PC-3 (cell line): Measurements from ENCODE around the gene HOOK2. TPM values are rescaled to one million over a fixed set of nuclear protein-coding genes. Genes with fewer than 3 reads are reported as not detected.
A peak's percentile ranks its signal among the peaks of the same experiment; 100 is the strongest.

Source experiments
- ATAC-seq: fragments of 200-7000 bp; cut with Tn5 transposase; 2 replicates; pipeline ENCODE4 v1.9.1; 2020; ENCODE audit warnings: mild to moderate bottlenecking, moderate library complexity
- BruUV-seq: library from RNA; stranded (reverse); fragments of 400-500 nt; replicated peaks from 2 replicates; lab custom pipeline; 2021; lab: Mats Ljungman, UMichigan
- CTCF ChIA-PET: fragments of 300-600 bp; sonication (Branson Sonifier 250); formaldehyde crosslinking; loops from one replicate; lab custom pipeline; 2022; ENCODE audit warnings: antibody characterized with exemption; lab: Charles Lee
- POLR2A ChIA-PET: fragments of 300-600 bp; sonication (Branson Sonifier 250); formaldehyde crosslinking; loops from one replicate; lab custom pipeline; 2022; ENCODE audit warnings: antibody characterized with exemption; ENCODE audit not compliant: unreplicated experiment; lab: Charles Lee
- DNase-seq: peaks from one replicate; pipeline ENCODE4 v3.0.0-alpha.2; 2015
- H2AFZ ChIP-seq: fragments of 300-600 bp; sonication (generic); 2 replicates; pipeline ENCODE4 v1.6.0; 2016; ENCODE audit warnings: antibody characterized with exemption, low read length
- H3F3A ChIP-seq: fragments of 300-600 bp; sonication (generic); one replicate; pipeline ENCODE4 v1.6.0; 2017; ENCODE audit warnings: antibody characterized with exemption, low read length, control low read depth, mild to moderate bottlenecking; ENCODE audit not compliant: unreplicated experiment
- H3K27ac ChIP-seq: fragments of 300-600 bp; sonication (generic); 2 replicates; pipeline ENCODE4 v1.5.1; 2016; ENCODE audit warnings: mild to moderate bottlenecking, low read length
- H3K27me3 ChIP-seq: fragments of 300-600 bp; sonication (generic); 2 replicates; pipeline ENCODE4 v1.6.1; 2016; ENCODE audit warnings: low read length, mixed read lengths
- H3K36me3 ChIP-seq: fragments of 300-600 bp; sonication (generic); 2 replicates; pipeline ENCODE4 v1.6.1; 2016; ENCODE audit warnings: low read depth, mixed run types, low read length, mixed read lengths
- H3K4me1 ChIP-seq: fragments of 300-600 bp; sonication (generic); 2 replicates; pipeline ENCODE4 v1.5.1; 2016; ENCODE audit warnings: low read length; ENCODE audit not compliant: insufficient read depth
- H3K4me2 ChIP-seq: fragments of 300-600 bp; sonication (generic); 2 replicates; pipeline ENCODE4 v1.6.0; 2016; ENCODE audit warnings: low read length
- H3K4me3 ChIP-seq: fragments of 300-600 bp; sonication (generic); 2 replicates; pipeline ENCODE4 v1.5.1; 2016; ENCODE audit warnings: mild to moderate bottlenecking, low read length, mixed read lengths
- H3K79me2 ChIP-seq: fragments of 300-600 bp; sonication (generic); 2 replicates; pipeline ENCODE4 v1.6.1; 2017; ENCODE audit warnings: low read length, mixed read lengths
- H3K9ac ChIP-seq: fragments of 300-600 bp; sonication (generic); 2 replicates; pipeline ENCODE4 v1.6.0; 2016; ENCODE audit warnings: mild to moderate bottlenecking, low read length
- H3K9me2 ChIP-seq: fragments of 300-600 bp; sonication (generic); replicated peaks from 2 replicates; pipeline ENCODE4 v1.6.1; 2016; ENCODE audit warnings: mixed run types, low read length, mixed read lengths
- H3K9me3 ChIP-seq: fragments of 300-600 bp; sonication (generic); 2 replicates; pipeline ENCODE4 v1.6.1; 2016; ENCODE audit warnings: low read length, mixed read lengths
- H4K20me1 ChIP-seq: fragments of 300-600 bp; sonication (generic); 2 replicates; pipeline ENCODE4 v1.6.1; 2016; ENCODE audit warnings: low read length, mixed read lengths
- CTCF ChIP-seq: fragments of 300-600 bp; sonication (generic); conservative IDR thresholded peaks from 2 replicates; pipeline ENCODE4 v1.5.1; 2017; ENCODE audit warnings: antibody characterized with exemption, low read depth, mild to moderate bottlenecking, low read length
- EZH2 ChIP-seq: fragments of 300-600 bp; sonication (generic); IDR thresholded peaks from one replicate; pipeline ENCODE4 v1.6.1; 2017; ENCODE audit warnings: antibody characterized with exemption, mild to moderate bottlenecking, low read length; ENCODE audit not compliant: unreplicated experiment
- EZH2phosphoT487 ChIP-seq: fragments of 300-600 bp; sonication (generic); IDR thresholded peaks from 2 replicates; pipeline ENCODE4 v1.6.1; 2018; ENCODE audit warnings: mild to moderate bottlenecking, antibody characterized with exemption, low read length, borderline replicate concordance
- intact Hi-C: fragments of 100-400 bp; cut with micrococcal nuclease; formaldehyde crosslinking; loops from 2 replicates; pipeline ENCODE4 v1.9.0; 2023
- total RNA-seq: library from RNA; depleted of rRNA; stranded (reverse); fragments of >200 nt; gene quantifications from 2 replicates; pipeline ENCODE4 v1.2.3, GENCODE V29; 2014

HOOK2 gene
- total RNA-seq, 1 experiment from 2014 or later: 95.2 TPM

GRCh38 chr19:12759686-12760085 is 15.7 kb downstream of the HOOK2 start:
- CTCF ChIA-PET: interaction anchor here (0.6 to 0.8 kb wide), 2 partner anchors 43 to 44 kb away, joined by 4 to 11 read pairs; no protein-coding TSS in a partner anchor
- no peak overlapping the region for H3K4me2 ChIP-seq
- ATAC-seq (no peak), DNase-seq (no peak)
- intact Hi-C loops: loop anchor here (1.0 to 5.0 kb wide), 2 partner anchors 37 to 88 kb away; no protein-coding TSS in a partner anchor
- H3F3A ChIP-seq: no peaks in the 10 kb centered on the region
- no peaks in the 10 kb centered on the region for H3K9me3 ChIP-seq
- BruUV-seq: no TSS peak
- no peaks in the 10 kb centered on the region for H3K9me2 ChIP-seq
- no peaks in the 10 kb centered on the region for H3K4me1 ChIP-seq
- H3K9ac ChIP-seq: no peak overlapping the region
- POLR2A ChIA-PET: no interaction called here
- H3K79me2 ChIP-seq: no peaks in the 10 kb centered on the region
- peaks cover 8% of the 10 kb centered on the region for H3K36me3 ChIP-seq
- no peak overlapping the region for H3K27ac ChIP-seq
- no peak overlapping the region for H3K4me3 ChIP-seq
- H2AFZ ChIP-seq: no peak overlapping the region
- no peaks in the 10 kb centered on the region for H4K20me1 ChIP-seq
- TF ChIP-seq EZH2phosphoT487 (no peak), EZH2 (no peak), CTCF (no peak)
- H3K27me3 ChIP-seq: no peaks in the 10 kb centered on the region

- ChIA-PET POLR2A (interaction anchor here (0.6 kb wide), 1 partner anchor 9 kb away, joined by 6 read pairs; no protein-coding TSS in a partner anchor), CTCF (interaction anchor here (0.6 to 1.4 kb wide), 11 partner anchors 9 to 115 kb away, joined by 3 to 11 read pairs (median 5); partner anchors contain the start of gene JUNB)
- Histone ChIP-seq H3F3A (no peaks in the 10 kb centered on the region), H3K27ac (no peak overlapping the region), H3K79me2 (no peaks in the 10 kb centered on the region), H4K20me1 (no peaks in the 10 kb centered on the region), H3K4me2 (peak overlapping the region; percentile 78), H3K9me3 (no peaks in the 10 kb centered on the region), H3K27me3 (no peaks in the 10 kb centered on the region), H3K36me3 (no peaks in the 10 kb centered on the region), H3K4me1 (no peaks in the 10 kb centered on the region), H2AFZ (peak overlapping the region; percentile 76), H3K9me2 (no peaks in the 10 kb centered on the region), H3K4me3 (peak overlapping the region; percentile 53), H3K9ac (no peak overlapping the region)
- intact Hi-C loops: loop anchor here (1.0 kb wide), 1 partner anchor 40 kb away; no protein-coding TSS in a partner anchor
- ATAC-seq (peak; percentile 87), DNase-seq (peak; percentile 90)
- BruUV-seq: no TSS peak
- TF ChIP-seq EZH2 (no peak), EZH2phosphoT487 (no peak), CTCF (peak; percentile 97)
Observed at GRCh38 chr19:12757544-12758274, 17.6 kb downstream of the HOOK2 start.
